Left lung (tissue), 10 donors: Measurements from ENCODE around the gene AMH. TPM values are rescaled to one million over a fixed set of nuclear protein-coding genes. Genes with fewer than 3 reads are reported as not detected.

Experiments used
- ATAC-seq: fragments of 200-7000 bp; cut with Tn5 transposase; one replicate; pipeline ENCODE4 v1.9.1; 2020; ENCODE audit warnings: moderate library complexity
- DNase-seq, 4 donors: peaks; one replicate each; pipeline ENCODE4 v3.0.0-alpha.2; 2013 to 2020
- H3K27ac ChIP-seq, 2 donors: fragments of 200-600 bp; sonication (generic) in 1 of 2; one replicate each; pipeline versions ENCODE4 v1.5.0 to v1.8.0; 2020 to 2021
- H3K27me3 ChIP-seq, 2 donors: fragments of 200-600 bp; sonication (generic) in 1 of 2; one replicate each; pipeline versions ENCODE4 v1.5.0 to v1.8.0; 2020 to 2021
- H3K36me3 ChIP-seq, 2 donors: fragments of 200-600 bp; sonication (generic) in 1 of 2; one replicate each; pipeline versions ENCODE4 v1.5.0 to v1.8.0; 2020 to 2021
- H3K4me1 ChIP-seq, 2 donors: fragments of 200-600 bp; one replicate each; pipeline ENCODE4 v1.8.0; 2021
- H3K4me3 ChIP-seq, 2 donors: fragments of 200-600 bp; sonication (generic) in 1 of 2; one replicate each; pipeline versions ENCODE4 v1.5.0 to v1.8.0; 2020 to 2021; ENCODE audit warnings: mild to moderate bottlenecking in 1 of 2
- H3K9me3 ChIP-seq, 2 donors: fragments of 200-600 bp; sonication (generic) in 1 of 2; one replicate each; pipeline versions ENCODE4 v1.5.0 to v1.8.0; 2020 to 2021
- CTCF ChIP-seq, 2 donors: fragments of 200-600 bp; sonication (generic) in 1 of 2; IDR thresholded peaks; one replicate each; pipeline versions ENCODE4 v1.5.0 to v1.8.0; 2021; ENCODE audit warnings: antibody characterized with exemption in 2 of 2
- intact Hi-C, 2 donors: fragments of 100-400 bp; cut with DNase I; formaldehyde crosslinking; loops; one replicate each; pipeline versions ENCODE4 v1.11.2 to v1.14.2; 2022
- polyA plus RNA-seq, 6 donors: library from polyadenylated mRNA; unstranded; fragments of 120-200 nt; gene quantifications; one replicate each; pipeline ENCODE4 v1.2.1, GENCODE V29; 2013; ENCODE audit not compliant: insufficient read length in 6 of 6
- total RNA-seq, 2 donors: library from RNA; stranded (reverse); fragmentation: NEBNext Ultra II Directional; extraction: Animal tissue kit (Norgen Biotek cat#: 25700); gene quantifications; one replicate each; pipeline ENCODE4 v1.2.1, GENCODE V29; 2021
- donor health status: DM: no; HTN: yes; CAD: no.
- donor health status: DM: no; HTN: no; CAD: no.

Gene AMH
- total and polyA plus RNA-seq, 8 donors = 0.13 to 3.7 (median 1.2) TPM

GRCh38 chr19:2236064-2236313 is 13.1 kb upstream of the AMH start:
- DNase-seq (no peak), ATAC-seq (no peak)
- Histone ChIP-seq H3K4me3 (peak overlapping the region; percentile 83 to 98), H3K9me3 (no peaks in the 10 kb centered on the region), H3K27me3 (no peaks in the 10 kb centered on the region), H3K36me3 (peaks cover 0 to 33% of the 10 kb centered on the region in 2 donors), H3K27ac (peak overlapping the region; percentile 98 to 100), H3K4me1 (peaks cover 43 to 72% of the 10 kb centered on the region in 2 donors)
- TF ChIP-seq CTCF (IDR thresholded peaks at IDR 0.05) = no peak
- intact Hi-C loops = loop anchor here (5.0 to 10.0 kb wide), 2 partner anchors 36 to 81 kb away; partner anchors contain the start of gene AP3D1 (in 1 of the 2)

GRCh38 chr19:2236314-2237050 is 12.6 kb upstream of the AMH start, which contains the start of the genes PLEKHJ1 and SF3A2:
PLEKHJ1 (minus strand) TSS chr19:2236329; CDS start chr19:2236248, 81 bp downstream.
SF3A2 (plus strand) TSS chr19:2236824; CDS start chr19:2243419, 6,595 bp downstream.
- Histone ChIP-seq H3K4me3 (peak within 1 kb of the TSS; percentile 83 to 98), H3K9me3 (no peaks in the 10 kb centered on the region), H3K4me1 (peaks cover 45 to 77% of the 10 kb centered on the region in 2 donors), H3K27me3 (no peaks in the 10 kb centered on the region), H3K27ac (peak within 1 kb of the TSS; percentile 98 to 100), H3K36me3 (peaks cover 0 to 33% of the 10 kb centered on the region in 2 donors)
- intact Hi-C loops = loop anchor here (5.0 to 10.0 kb wide), 2 partner anchors 36 to 82 kb away; partner anchors contain the start of gene AP3D1 (in 1 of the 2)
- peak; percentile 96 to 99 (median 99) for DNase-seq
- peak; percentile 91 for ATAC-seq
- TF ChIP-seq CTCF (IDR thresholded peaks at IDR 0.05) = peak; percentile 96 to 98

- H3K27me3 ChIP-seq = no peaks in the 10 kb centered on the region
- intact Hi-C loops = loop anchor here (5.0 to 10.0 kb wide), 2 partner anchors 35 to 82 kb away; partner anchors contain the start of gene AP3D1 (in 1 of the 2)
- no peak for TF ChIP-seq CTCF (IDR thresholded peaks at IDR 0.05)
- H3K36me3 ChIP-seq = peaks cover 0 to 25% of the 10 kb centered on the region in 2 donors
- H3K9me3 ChIP-seq = no peaks in the 10 kb centered on the region
- peak overlapping the region; percentile 83 to 98 for H3K4me3 ChIP-seq
- no peak for ATAC-seq
- peaks cover 47 to 84% of the 10 kb centered on the region in 2 donors for H3K4me1 ChIP-seq
- H3K27ac ChIP-seq = peak overlapping the region; percentile 98 to 100
- no peak for DNase-seq
Measured at GRCh38 chr19:2237051-2237868, 11.9 kb upstream of the AMH start.

GRCh38 chr19:2237869-2238153 is 11.3 kb upstream of the AMH start:
- intact Hi-C loops = loop anchor here (5.0 to 10.0 kb wide), 2 partner anchors 34 to 83 kb away; partner anchors contain the start of gene AP3D1 (in 1 of the 2)
- Histone ChIP-seq H3K27me3 (no peaks in the 10 kb centered on the region), H3K27ac (peak overlapping the region in 1 of 2 donors; percentile 100), H3K9me3 (no peaks in the 10 kb centered on the region), H3K4me3 (peak overlapping the region in 1 of 2 donors; percentile 98), H3K36me3 (peaks cover 0 to 20% of the 10 kb centered on the region in 2 donors), H3K4me1 (peaks cover 47 to 90% of the 10 kb centered on the region in 2 donors)
- TF ChIP-seq CTCF (IDR thresholded peaks at IDR 0.05) = no peak
- DNase-seq = no peak
- no peak for ATAC-seq
